Sciatic nerve (tissue), 2 donors: ENCODE results near the gene UQCR10. TPM values are rescaled to one million over a fixed set of nuclear protein-coding genes. Genes with fewer than 3 reads are reported as not detected.
"Not testable (repeated sequence)": the region's sequence is repeated elsewhere in the genome, so short reads cannot be mapped to it uniquely, and the experiment has no call there.

Source experiments
- ATAC-seq: fragments of 200-7000 bp; cut with Tn5 transposase; one replicate; pipeline ENCODE4 v1.9.1; 2020; ENCODE audit warnings: mild to moderate bottlenecking, moderate library complexity
- DNase-seq: peaks from one replicate; pipeline ENCODE4 v3.0.0-alpha.2; 2020; ENCODE audit warnings: low spot score
- intact Hi-C: fragments of 100-400 bp; cut with DNase I; formaldehyde crosslinking; loops from one replicate; pipeline ENCODE4 v1.14.2; 2022
- total RNA-seq: library from RNA; stranded (reverse); fragmentation: NEBNext Ultra II Directional; extraction: Animal tissue kit (Norgen Biotek cat#: 25700); gene quantifications from one replicate; pipeline ENCODE4 v1.2.1, GENCODE V29; 2021
- donor health status: DM: no; HTN: no; CAD: no.
- donor health status: DM: no; HTN: no; CAD: no.

UQCR10 gene
- total RNA-seq, 1 donor from 2014 or later = 42.0 TPM

DNA sequence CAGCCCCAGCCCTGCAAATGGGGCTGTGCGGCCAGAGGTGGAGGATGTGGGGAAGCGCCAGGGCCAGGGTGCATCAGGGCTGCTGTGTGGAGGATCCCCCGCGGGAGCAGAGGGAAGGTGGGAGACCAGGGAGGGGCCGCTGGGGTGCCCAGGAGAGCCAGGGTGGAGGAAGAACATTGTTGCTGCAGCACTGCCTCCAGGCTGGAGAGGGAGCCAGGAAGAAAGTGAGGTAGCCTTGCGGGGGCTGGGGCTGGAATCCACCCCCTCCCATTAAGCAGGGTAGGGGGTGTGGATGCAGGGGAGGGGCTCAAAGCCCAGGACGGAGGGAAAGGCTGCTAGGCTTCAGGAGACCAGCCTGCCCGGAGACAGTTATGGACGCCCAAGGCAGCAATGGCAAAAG, 32.3 kb upstream of the UQCR10 start:
- intact Hi-C loops = no loop called here
- ATAC-seq (no peak), DNase-seq (no peak)

- no peak for DNase-seq
- ATAC-seq = no peak
- intact Hi-C loops = no loop called here
These were observed 31.8 kb upstream of the UQCR10 start for GRCh38 chr22:29735416-29735815.

DNA sequence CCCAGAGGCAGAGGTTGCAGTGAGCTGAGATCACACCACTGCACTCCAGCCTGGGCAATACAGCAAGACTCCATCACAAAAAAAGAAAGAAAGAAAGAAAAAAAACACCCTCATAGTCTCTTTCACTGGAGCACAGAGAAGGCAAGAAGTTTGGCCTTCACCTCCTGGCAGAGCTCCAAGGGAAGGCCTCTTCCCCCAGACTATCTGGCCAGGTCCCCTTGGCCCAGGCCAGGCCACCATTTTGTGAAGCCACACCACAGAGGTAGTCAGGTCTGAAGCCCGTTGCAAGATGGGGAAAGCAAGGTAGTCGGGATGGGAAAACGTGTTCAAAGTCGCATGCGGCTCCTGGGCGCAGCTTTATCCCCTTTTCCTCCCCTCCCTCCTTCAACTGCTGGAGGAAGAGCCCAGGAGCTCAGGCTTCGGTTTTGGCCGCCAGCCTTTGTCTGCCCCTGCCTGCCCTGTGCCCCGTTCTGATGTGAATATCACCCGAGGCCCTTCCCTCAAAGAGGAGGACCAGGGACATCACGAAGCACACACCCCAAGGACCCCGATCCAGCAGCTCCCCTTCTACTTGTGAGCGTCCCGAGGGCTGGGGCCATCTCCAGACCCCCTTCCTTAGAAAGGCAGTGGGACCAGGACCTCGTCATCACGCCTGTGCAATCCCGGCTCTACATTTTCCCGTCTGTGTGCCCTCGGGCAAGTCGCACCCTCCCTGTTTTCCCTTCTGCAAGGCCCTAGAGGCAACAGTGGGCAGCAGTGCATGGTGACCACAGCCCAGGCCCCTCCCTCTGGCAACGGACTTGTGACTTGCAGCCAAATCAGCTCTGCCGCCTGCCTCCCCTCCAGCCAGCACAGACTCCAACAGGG, 29.7 kb upstream of the UQCR10 start:
- ATAC-seq = peak; percentile 51
- DNase-seq = no peak
- intact Hi-C loops = no loop called here

GRCh38 chr22:29738118-29738815, 28.9 kb upstream of the UQCR10 start:
- ATAC-seq = no peak
- DNase-seq = no peak
- intact Hi-C loops = no loop called here

- no peak for DNase-seq
- ATAC-seq = no peak
- intact Hi-C loops = no loop called here
These were observed 27.8 kb upstream of the UQCR10 start for GRCh38 chr22:29739346-29739875.

DNA sequence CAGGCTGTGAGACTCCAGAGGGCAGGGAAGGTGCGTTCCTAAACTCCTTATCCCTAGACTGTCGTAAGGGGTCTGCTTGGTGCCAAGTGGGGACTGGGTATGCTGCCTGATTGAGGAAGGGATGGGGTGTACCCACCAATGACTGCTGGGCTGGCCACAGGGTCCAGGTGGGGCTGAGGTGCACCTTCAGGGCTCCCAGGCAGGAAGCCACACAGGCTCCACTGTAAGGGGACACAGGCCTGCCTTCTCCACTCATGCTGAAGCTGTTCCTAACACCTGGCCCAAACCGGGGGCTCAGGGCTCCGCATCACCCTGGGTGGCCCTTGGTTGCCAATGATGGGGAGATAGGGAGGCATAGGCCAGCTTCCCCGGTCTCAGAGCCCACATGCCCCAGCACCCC, 27.0 kb upstream of the UQCR10 start:
- intact Hi-C loops = no loop called here
- ATAC-seq (no peak), DNase-seq (no peak)

- intact Hi-C loops = no loop called here
- DNase-seq (no peak), ATAC-seq (no peak)
These were observed 25.2 kb upstream of the UQCR10 start for GRCh38 chr22:29741926-29742325.

GRCh38 chr22:29742326-29742725, 24.8 kb upstream of the UQCR10 start:
- DNase-seq (no peak), ATAC-seq (no peak)
- intact Hi-C loops = no loop called here

- DNase-seq = no peak
- ATAC-seq = peak; percentile 54
- intact Hi-C loops = no loop called here
These were observed 22.3 kb upstream of the UQCR10 start for GRCh38 chr22:29744902-29745301.

DNA sequence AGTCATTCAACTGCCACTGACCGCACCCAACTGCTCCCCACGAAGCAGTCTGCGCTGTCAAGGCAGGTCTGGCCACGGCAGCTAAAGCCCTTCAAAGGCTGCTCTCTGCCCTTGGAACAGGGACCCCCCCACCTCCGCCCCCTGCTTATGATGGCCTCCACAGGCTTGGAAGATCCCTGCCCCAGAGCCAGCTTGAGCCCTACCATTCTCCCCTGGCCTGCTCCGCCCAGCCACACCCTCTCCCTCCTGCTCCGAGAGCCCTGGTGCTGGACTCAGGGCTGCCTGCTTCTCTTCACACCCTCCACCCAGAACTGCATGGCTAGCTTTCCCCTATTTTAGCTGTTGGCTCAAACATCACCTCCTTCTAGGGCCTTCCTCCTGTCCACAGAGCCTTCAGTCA, 19.3 kb upstream of the UQCR10 start:
- no peak for DNase-seq
- ATAC-seq = no peak
- intact Hi-C loops = no loop called here

DNA sequence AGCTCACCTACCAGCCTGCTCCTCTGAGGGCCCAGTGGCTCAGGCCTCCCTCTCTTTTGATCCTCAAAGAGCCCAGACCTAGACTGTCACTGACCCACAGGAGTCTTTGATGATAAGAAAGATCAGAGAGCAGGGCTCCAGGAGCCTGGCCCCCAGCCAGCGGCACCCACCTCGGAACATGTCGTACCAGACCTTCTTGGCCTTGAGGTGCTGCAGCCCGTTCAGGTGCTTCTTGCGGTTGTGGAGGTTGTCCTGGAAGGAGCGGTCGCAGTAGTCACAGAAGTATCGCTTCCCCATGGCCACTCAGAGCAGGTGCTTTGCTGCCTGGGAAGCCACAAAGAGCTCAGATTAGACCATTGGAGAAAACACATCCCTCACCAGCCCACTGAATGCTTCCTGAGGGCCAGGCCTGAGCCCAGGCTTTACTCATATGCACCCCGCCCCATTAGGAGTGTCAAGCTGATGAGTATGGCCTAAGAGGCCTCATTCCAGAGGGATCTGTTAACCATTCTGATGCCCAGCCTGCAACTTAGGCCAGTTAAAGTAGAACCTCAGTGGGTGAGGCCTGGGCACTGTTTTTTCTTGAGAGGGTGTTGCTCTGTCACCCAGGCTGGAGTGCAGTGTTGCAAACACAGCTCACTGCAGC, 18.8 kb upstream of the UQCR10 start:
- no peak for ATAC-seq

GRCh38 chr22:29750029-29750428, 17.1 kb upstream of the UQCR10 start:
- intact Hi-C loops = no loop called here
- ATAC-seq = no peak
- no peak for DNase-seq

More for the DNA sequence above, 18.8 kb upstream of the UQCR10 start:
- intact Hi-C loops = no loop called here
- DNase-seq = no peak

DNA sequence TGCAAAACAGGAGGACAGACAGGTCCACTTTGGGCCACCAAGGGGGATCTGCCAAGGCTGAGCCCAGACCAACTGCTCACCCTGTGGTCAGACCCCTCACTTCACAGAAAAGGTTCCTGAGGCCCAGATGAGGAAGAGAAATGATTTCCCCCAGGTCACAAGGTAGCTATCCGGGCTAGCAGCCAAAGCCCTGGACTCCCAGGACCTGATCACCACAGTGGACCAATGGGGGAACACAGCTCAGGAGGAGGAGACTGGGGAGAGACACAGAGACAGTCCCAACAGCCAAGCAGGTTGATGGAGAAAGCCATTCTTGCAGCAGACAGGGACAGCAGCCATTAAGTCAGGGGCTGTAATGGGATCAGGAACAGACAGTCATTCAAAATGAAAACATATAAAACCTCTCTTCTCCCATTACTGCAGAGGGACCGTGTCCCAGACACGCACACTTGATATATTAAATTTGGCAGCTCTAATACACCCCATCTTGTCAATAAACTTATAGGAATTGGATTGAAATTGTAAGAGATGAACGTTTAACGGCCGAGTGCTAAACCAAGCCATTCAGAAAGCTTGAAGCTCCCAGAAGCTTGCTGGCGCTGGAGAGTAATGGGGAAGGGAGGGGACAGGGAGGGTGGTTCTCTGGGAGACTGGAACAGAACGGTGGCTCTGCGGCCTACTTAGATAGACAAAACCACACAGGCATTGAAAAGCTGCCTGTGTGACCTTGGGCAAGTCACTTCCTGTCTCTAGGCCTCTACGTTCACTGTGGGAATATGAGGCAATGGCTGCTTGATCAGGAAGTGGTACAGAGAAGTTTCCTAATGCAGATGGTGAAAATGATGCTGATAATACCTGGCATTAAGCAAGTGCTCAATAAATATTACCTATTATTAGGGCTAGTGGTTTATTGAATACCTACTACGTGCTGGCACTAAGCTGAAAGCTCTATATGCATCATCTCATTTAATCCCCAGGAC, 16.3 kb upstream of the UQCR10 start:
- DNase-seq (no peak), ATAC-seq (no peak)
- intact Hi-C loops = no loop called here

DNA sequence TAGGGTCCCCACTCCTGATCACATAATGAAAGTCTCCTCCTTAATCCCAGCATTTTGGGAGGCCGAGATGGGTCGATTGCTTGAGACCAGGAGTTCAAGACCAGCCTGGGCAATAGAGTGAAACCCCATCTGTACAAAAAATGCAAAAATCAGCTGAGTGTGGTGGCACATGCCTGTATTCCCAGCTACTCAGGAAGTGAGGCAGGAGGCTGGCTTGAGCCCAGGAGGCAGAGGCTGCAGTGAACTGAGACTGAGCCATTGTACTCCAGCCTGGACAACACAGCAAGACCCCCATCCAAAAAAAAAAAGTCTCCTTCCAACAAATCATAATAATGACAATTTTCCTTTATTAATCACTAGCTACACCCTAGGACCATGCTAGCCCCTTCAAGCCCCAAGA, 15.5 kb upstream of the UQCR10 start:
- no peak for DNase-seq
- intact Hi-C loops = no loop called here
- no peak for ATAC-seq

GRCh38 chr22:29753808-29754657, 13.1 kb upstream of the UQCR10 start:
- ATAC-seq (no peak), DNase-seq (no peak)
- intact Hi-C loops = no loop called here

DNA sequence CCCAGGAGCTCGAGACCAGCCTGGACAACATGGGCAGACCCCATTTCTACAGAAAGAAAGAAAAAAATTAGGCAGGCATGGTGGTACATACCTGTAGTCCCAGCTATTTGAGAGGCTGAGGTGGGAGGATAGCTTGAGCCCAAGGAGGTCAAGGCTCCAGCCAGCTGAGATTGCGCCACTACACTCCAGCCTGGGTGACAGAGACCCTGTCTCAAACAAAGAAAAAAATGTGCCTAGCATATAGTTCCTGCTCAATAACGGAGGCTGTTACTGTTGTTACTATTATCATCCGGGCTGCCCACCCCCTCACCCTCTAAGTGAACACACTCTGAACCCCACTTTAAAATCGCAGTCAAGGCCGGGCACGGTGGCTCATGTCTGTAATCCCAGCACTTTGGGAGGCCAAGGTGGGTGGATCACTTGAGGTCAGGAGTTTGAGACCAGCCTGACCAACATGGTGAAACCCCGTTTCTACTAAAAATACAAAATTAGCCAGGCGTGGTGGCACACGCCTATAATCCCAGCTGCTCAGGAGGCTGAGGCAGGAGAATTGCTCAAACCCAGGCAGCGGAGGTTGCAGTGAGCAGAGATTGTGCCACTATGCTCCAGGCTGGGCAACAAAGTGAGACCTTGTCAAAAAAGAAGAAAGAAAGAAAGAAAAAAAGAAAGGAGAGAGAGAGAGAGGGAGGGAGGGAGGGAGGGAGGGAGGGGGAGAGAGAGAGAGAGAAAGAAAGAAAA, 12.3 kb upstream of the UQCR10 start:
- ATAC-seq, DNase-seq, intact Hi-C loops: not testable (repeated sequence)

GRCh38 chr22:29755889-29756288, 11.3 kb upstream of the UQCR10 start:
- intact Hi-C loops = no loop called here
- DNase-seq = no peak
- ATAC-seq = no peak
